ENCODE data around the gene MDGA2. TPM values are rescaled to one million over a fixed set of nuclear protein-coding genes. Genes with fewer than 3 reads are reported as not detected.

The MDGA2 gene
- total and polyA plus RNA-seq, 8 donors: 0.14 to 2.9 TPM; not detected in 6

- Histone ChIP-seq H3K27me3 (no peaks in the 10 kb centered on the region), H3K4me1 (no peaks in the 10 kb centered on the region), H3K27ac (no peak overlapping the region), H3K9me3 (peaks cover 0 to 10% (median 3%) of the 10 kb centered on the region in 4 donors), H3K4me3 (no peak overlapping the region), H3K36me3 (no peaks in the 10 kb centered on the region)
- DNase-seq: no peak
- TF ChIP-seq POLR2AphosphoS5 (IDR thresholded peaks at IDR 0.05) (no peak), CTCF (IDR thresholded peaks at IDR 0.05) (no peak)
- intact Hi-C loops (cut with DNase I; ENCODE audit: low total_unique reads): no loop called here
- 67 to 82% (median 77%) methylated on average over 4 of the region's 4 CpGs for WGBS, 5 donors
These were observed 322.2 kb downstream of the MDGA2 start for GRCh38 chr14:47353186-47353585.

- WGBS, 5 donors: 51 to 64% (median 62%) methylated on average over 5 of the region's 5 CpGs
- intact Hi-C loops (cut with DNase I; ENCODE audit: low total_unique reads): no loop called here
- H3K27ac ChIP-seq: no peak overlapping the region
These were observed 328.6 kb downstream of the MDGA2 start for GRCh38 chr14:47346849-47347248.

GRCh38 chr14:47345016-47345415, 330.4 kb downstream of the MDGA2 start:
- TF ChIP-seq CTCF (IDR thresholded peaks at IDR 0.05) (no peak), EP300 (IDR thresholded peaks at IDR 0.05) (no peak), POLR2A (IDR thresholded peaks at IDR 0.05) (no peak), POLR2AphosphoS5 (IDR thresholded peaks at IDR 0.05) (no peak)
- H3K27me3 ChIP-seq: no peaks in the 10 kb centered on the region
- intact Hi-C loops (cut with DNase I; ENCODE audit: low total_unique reads): no loop called here
- DNase-seq: no peak
- no peaks in the 10 kb centered on the region for H3K9me3 ChIP-seq
- WGBS, 5 donors: 62 to 80% (median 71%) methylated on average over 2 of the region's 2 CpGs
- no peaks in the 10 kb centered on the region for H3K36me3 ChIP-seq
- H3K4me1 ChIP-seq: no peaks in the 10 kb centered on the region
- H3K4me3 ChIP-seq: no peak overlapping the region
- H3K27ac ChIP-seq: no peak overlapping the region

More at GRCh38 chr14:47346849-47347248, 328.6 kb downstream of the MDGA2 start:
- no peak overlapping the region for H3K4me3 ChIP-seq
- H3K36me3 ChIP-seq: no peaks in the 10 kb centered on the region
- no peaks in the 10 kb centered on the region for H3K9me3 ChIP-seq
- no peak for DNase-seq
- no peaks in the 10 kb centered on the region for H3K4me1 ChIP-seq
- TF ChIP-seq CTCF (IDR thresholded peaks at IDR 0.05): no peak
- TF ChIP-seq POLR2AphosphoS5 (IDR thresholded peaks at IDR 0.05): no peak
- no peak for TF ChIP-seq EP300 (IDR thresholded peaks at IDR 0.05)
- TF ChIP-seq POLR2A (IDR thresholded peaks at IDR 0.05): no peak
- no peaks in the 10 kb centered on the region for H3K27me3 ChIP-seq

GRCh38 chr14:47332939-47333338, 342.5 kb downstream of the MDGA2 start:
- no peaks in the 10 kb centered on the region for H3K27me3 ChIP-seq
- H3K4me3 ChIP-seq: no peak overlapping the region
- 93 to 98% (median 95%) methylated on average over 3 of the region's 3 CpGs for whole genome bisulfite sequencing, 5 donors
- no peak overlapping the region for H3K27ac ChIP-seq
- DNase-seq: no peak
- intact Hi-C loops (cut with DNase I; ENCODE audit: low total_unique reads): no loop called here
- no peaks in the 10 kb centered on the region for H3K9me3 ChIP-seq
- no peaks in the 10 kb centered on the region for H3K4me1 ChIP-seq
- H3K36me3 ChIP-seq: no peaks in the 10 kb centered on the region
- TF ChIP-seq EP300 (IDR thresholded peaks at IDR 0.05) (no peak), CTCF (IDR thresholded peaks at IDR 0.05) (peak in 1 of 7 experiments; percentile 8), POLR2A (IDR thresholded peaks at IDR 0.05) (no peak), POLR2AphosphoS5 (IDR thresholded peaks at IDR 0.05) (no peak)

Data from stomach (tissue), 9 donors.